Peyer's patch (tissue), 4 donors: ENCODE measurements around the gene MS4A10. TPM values are rescaled to one million over a fixed set of nuclear protein-coding genes. Genes with fewer than 3 reads are reported as not detected.
A peak's percentile ranks its signal among the peaks of the same experiment; 100 is the strongest.

Experiments used
- DNase-seq, 3 donors: peaks; one replicate each; pipeline ENCODE4 v3.0.0-alpha.2; 2017 to 2019
- H3K27ac ChIP-seq, 4 donors: fragments of 200-600 bp; sonication (generic); one replicate each; pipeline ENCODE4 v1.5.1; 2016 to 2019
- H3K27me3 ChIP-seq, 2 donors: fragments of 200-600 bp; sonication (generic); one replicate each; pipeline ENCODE4 v1.5.1; 2019
- H3K36me3 ChIP-seq, 3 donors: fragments of 200-600 bp; sonication (generic); one replicate each; pipeline ENCODE4 v1.5.1; 2016 to 2019
- H3K4me1 ChIP-seq, 4 donors: fragments of 200-600 bp; sonication (generic); one replicate each; pipeline ENCODE4 v1.5.1; 2016 to 2019
- H3K4me3 ChIP-seq, 4 donors: fragments of 200-600 bp; sonication (generic); 1 replicate in 3 of 4; 2 replicates in 1 of 4; pipeline ENCODE4 v1.5.1; 2016 to 2019; ENCODE audit warnings: mild to moderate bottlenecking in 1 of 4
- H3K9me3 ChIP-seq, 4 donors: fragments of 200-600 bp; sonication (generic); one replicate each; pipeline ENCODE4 v1.5.1; 2016 to 2019; ENCODE audit warnings: mild to moderate bottlenecking in 1 of 4
- POLR2A ChIP-seq, 2 donors: fragments of 450-650 bp; IDR thresholded peaks; one replicate each; pipeline ENCODE4 v1.5.1; 2017; ENCODE audit warnings: antibody characterized with exemption in 2 of 2, mild to moderate bottlenecking in 2 of 2, moderate library complexity in 2 of 2
- total RNA-seq, 4 donors: library from RNA; depleted of rRNA; stranded (reverse); fragments of >200 nt; gene quantifications; one replicate each; pipeline ENCODE4 v1.1.0, GENCODE V29; 2016
- TF ChIP-seq, protein P1 (sequence below), 6 experiments: fragments of 450-650 bp in 4 of 6; fragments of 200-600 bp in 2 of 6; sonication (generic) in 1 of 6; IDR thresholded peaks; one replicate each; pipeline ENCODE4 v1.5.1; 2017 to 2019; ENCODE audit warnings: antibody characterized with exemption in 6 of 6, mild to moderate bottlenecking in 3 of 6, moderate library complexity in 1 of 6

The MS4A10 gene
- total RNA-seq, 4 donors from 2014 or later: 5.0 to 338 (median 221) TPM

DNA sequence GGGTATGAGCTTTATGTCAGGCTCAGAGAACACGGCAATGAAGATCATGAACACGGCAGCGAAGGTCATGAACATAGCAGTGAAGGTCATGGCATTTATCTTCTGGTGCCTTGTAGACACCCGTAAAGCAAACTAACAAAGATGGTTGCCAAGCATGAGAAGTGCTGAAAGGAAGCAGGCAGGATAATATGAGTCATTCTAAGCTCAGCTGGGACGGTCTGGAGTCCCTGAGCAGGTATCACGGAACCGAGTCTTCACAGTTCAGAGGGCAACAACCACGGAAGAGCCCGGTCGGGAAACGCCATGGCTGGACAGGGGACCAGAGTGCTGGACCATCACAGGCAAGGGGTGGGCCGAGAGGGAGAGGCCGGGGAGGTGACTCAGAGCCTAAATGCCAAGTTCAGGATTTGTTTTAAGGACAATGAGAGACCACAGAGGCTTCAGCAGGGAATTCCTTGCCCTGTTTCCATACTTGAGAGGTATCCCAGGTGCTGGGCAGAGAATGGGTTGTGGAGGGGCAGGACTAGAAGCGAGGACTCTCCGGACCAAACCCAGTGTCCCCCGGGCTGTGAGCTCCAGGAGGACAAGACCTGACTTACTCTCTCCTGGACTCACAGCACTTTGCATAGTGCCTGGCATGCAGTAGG lies 13.1 kb upstream of the MS4A10 start:
- Histone ChIP-seq H3K4me3 (no peak overlapping the region), H3K9me3 (no peaks in the 10 kb centered on the region), H3K27ac (no peak overlapping the region), H3K4me1 (peaks cover 0 to 13% (median 0%) of the 10 kb centered on the region in 4 donors), H3K27me3 (no peaks in the 10 kb centered on the region), H3K36me3 (no peaks in the 10 kb centered on the region)
- TF ChIP-seq, protein P1, sequence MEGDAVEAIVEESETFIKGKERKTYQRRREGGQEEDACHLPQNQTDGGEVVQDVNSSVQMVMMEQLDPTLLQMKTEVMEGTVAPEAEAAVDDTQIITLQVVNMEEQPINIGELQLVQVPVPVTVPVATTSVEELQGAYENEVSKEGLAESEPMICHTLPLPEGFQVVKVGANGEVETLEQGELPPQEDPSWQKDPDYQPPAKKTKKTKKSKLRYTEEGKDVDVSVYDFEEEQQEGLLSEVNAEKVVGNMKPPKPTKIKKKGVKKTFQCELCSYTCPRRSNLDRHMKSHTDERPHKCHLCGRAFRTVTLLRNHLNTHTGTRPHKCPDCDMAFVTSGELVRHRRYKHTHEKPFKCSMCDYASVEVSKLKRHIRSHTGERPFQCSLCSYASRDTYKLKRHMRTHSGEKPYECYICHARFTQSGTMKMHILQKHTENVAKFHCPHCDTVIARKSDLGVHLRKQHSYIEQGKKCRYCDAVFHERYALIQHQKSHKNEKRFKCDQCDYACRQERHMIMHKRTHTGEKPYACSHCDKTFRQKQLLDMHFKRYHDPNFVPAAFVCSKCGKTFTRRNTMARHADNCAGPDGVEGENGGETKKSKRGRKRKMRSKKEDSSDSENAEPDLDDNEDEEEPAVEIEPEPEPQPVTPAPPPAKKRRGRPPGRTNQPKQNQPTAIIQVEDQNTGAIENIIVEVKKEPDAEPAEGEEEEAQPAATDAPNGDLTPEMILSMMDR (IDR thresholded peaks at IDR 0.05): no peak
- peak in 1 of 3 donors; percentile 34 for DNase-seq

DNA sequence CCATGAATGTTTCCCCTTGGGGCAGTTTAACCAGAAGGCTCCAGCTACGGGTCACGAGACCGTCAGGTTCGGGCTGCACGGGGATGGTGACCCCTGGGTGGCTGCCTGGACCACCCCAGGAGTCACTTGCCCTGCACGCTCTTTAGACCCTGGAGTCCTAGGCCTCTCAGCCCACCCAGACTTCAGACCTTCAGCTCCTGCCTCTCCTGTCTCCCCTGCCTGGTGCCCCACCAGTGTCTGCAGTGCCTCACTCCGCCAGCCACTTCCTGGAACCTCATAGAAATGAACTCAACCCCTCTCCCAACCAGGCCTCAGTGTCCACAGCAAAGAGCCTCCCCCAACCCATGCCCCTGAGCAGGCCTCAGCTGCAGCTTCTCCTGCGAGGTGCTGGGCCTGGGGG lies 12.5 kb upstream of the MS4A10 start:
- no peak overlapping the region for H3K4me3 ChIP-seq
- no peaks in the 10 kb centered on the region for H3K27me3 ChIP-seq
- no peak overlapping the region for H3K27ac ChIP-seq
- no peak for TF ChIP-seq POLR2A (IDR thresholded peaks at IDR 0.05)
- TF ChIP-seq, protein P1 (IDR thresholded peaks at IDR 0.05): no peak
- H3K36me3 ChIP-seq: no peaks in the 10 kb centered on the region
- peak in 1 of 3 donors; percentile 31 for DNase-seq
- no peaks in the 10 kb centered on the region for H3K9me3 ChIP-seq
- H3K4me1 ChIP-seq: peaks cover 0 to 13% (median 0%) of the 10 kb centered on the region in 4 donors

DNA sequence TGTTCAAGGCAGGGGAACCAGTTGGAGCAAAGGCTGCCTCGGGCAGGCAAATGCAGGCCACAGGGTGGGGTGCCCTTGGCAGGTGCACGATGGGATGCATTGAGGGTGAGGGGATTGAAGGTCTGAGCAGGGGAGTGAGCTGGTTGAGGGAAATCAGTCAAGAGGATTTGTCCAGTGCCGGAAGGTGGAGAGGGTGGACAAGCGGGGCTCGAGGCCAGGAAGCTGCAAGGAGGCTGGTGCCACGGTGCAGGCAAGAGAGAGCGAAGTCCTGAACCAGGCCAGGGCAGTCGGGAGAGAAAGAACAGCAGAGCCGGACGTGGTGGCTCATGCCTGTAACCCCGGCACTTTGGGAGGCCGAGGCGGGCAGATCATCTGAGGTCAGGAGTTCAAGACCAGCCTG lies 10.4 kb upstream of the MS4A10 start:
- Histone ChIP-seq H3K27ac (no peak overlapping the region), H3K27me3 (no peaks in the 10 kb centered on the region), H3K9me3 (no peaks in the 10 kb centered on the region), H3K36me3 (no peaks in the 10 kb centered on the region), H3K4me3 (no peak overlapping the region), H3K4me1 (peaks cover 0 to 13% (median 0%) of the 10 kb centered on the region in 4 donors)
- TF ChIP-seq, protein P1 (IDR thresholded peaks at IDR 0.05): no peak
- TF ChIP-seq POLR2A (IDR thresholded peaks at IDR 0.05): no peak
- DNase-seq: peak in 1 of 3 donors; percentile 38

DNA sequence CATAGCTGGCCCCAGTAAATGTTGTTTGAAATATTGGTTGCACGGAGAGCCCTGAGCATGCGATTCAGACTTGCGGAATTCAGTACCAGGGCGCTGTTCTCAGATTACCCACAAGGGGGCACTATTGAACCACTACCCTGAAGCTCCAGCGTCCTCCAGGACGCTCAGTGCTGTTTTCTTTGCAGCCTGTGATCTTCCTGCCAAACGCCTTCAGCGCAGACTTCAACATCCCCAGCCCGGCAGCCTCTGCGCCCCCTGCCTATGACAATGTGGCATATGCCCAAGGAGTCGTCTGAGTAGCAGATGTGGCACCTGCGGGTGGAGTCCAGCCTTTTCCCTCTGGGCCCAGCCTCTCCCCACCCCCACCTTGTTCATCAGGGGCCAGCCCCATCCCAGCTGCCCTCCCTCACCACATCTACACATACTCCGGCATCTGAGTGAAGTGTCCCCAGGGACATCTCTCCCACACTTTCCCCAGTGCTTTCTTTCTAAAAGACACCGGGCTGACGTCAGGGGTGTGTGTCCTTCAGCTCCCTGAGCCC lies 9.6 kb upstream of the MS4A10 start:
- peaks cover 0 to 18% (median 0%) of the 10 kb centered on the region in 4 donors for H3K4me1 ChIP-seq
- no peaks in the 10 kb centered on the region for H3K9me3 ChIP-seq
- TF ChIP-seq, protein P1 (IDR thresholded peaks at IDR 0.05): peak; percentile 69 to 97 (median 94)
- TF ChIP-seq POLR2A (IDR thresholded peaks at IDR 0.05): no peak
- peak overlapping the region in 1 of 4 donors; percentile 45 for H3K27ac ChIP-seq
- no peaks in the 10 kb centered on the region for H3K27me3 ChIP-seq
- H3K36me3 ChIP-seq: no peaks in the 10 kb centered on the region
- H3K4me3 ChIP-seq: no peak overlapping the region
- DNase-seq: peak; percentile 69 to 94 (median 78)

DNA sequence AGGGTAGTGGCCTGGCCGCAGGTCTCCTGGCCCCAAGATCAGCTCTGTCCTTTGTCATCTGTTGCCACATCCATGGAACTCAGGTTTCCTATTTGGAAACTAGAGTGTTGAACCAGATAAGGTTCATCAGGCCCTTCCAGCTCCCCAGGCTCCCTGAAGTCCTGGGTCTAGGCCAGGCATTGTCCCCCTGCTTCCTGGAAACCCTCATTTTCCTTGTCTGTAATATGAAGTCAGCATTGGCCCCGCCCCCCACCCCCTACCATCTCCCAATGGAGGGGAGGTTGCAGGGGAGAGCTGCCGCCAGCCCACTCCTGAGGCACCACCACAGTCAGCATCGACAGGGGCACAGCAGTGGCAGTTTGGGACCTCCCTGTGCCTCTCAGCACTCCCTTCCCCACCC lies 9.0 kb upstream of the MS4A10 start:
- Histone ChIP-seq H3K4me1 (peaks cover 0 to 22% (median 0%) of the 10 kb centered on the region in 4 donors), H3K36me3 (no peaks in the 10 kb centered on the region), H3K4me3 (no peak overlapping the region), H3K9me3 (no peaks in the 10 kb centered on the region), H3K27me3 (no peaks in the 10 kb centered on the region), H3K27ac (peak overlapping the region in 1 of 4 donors; percentile 45)
- no peak for TF ChIP-seq POLR2A (IDR thresholded peaks at IDR 0.05)
- TF ChIP-seq, protein P1 (IDR thresholded peaks at IDR 0.05): no peak
- DNase-seq: peak in 1 of 3 donors; percentile 40
